Measurements from ENCODE around the gene TTC14.
A peak's percentile ranks its signal among the peaks of the same experiment; 100 is the strongest.
"Not testable (repeated sequence)": the region's sequence is repeated elsewhere in the genome, so short reads cannot be mapped to it uniquely, and the experiment has no call there.

Gene TTC14

DNA sequence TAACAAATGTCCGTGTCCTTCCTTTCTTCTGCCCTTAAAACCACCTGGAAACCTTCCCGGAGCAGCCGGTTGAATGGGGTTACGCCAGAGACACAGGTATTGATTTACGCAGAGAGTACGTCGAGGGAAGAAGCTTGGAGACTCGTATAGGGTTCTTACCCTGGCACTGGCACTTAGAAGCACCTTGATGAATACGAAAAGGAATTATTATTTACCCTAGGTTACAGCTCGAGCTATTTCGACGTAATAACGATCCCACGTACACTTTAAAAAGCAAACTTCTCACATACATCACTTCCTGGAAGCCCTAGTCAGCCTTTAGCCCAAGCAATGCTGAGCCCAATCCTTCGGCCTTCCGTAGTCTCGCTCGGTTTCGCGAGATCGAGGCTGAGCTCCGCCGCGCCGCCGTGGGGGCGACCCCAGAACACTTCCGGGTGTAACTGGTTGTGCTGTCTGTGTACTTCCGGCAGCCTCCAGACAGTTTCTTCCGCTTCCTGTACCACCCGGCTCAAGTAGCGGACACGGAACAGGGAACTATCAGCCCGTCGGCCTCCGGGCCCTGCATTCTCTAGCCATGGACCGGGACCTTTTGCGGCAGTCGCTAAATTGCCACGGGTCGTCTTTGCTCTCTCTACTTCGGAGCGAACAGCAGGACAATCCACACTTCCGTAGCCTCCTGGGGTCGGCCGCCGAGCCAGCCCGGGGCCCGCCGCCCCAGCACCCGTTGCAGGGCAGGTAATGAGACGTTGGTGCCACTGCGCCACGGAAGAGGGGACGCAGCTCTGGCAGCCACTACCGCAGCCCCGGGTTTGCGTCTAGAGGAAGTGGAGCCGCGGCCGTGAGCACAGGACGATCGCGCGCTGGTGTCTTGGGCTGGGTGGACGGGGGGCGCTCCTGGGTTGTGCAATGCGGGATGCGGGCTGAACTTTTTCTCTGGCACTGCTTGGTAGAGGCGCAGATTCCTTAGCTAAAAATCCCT, at the start of gene TTC14:
TTC14 (plus strand) TSS at position 476 of the 979 bp plus-strand sequence; CDS start at position 575, 99 bp downstream.
- peak; percentile 90 for DNase-seq

- DNase-seq = no peak
These were observed 38.6 kb upstream of the TTC14 start for GRCh38 chr3:180563406-180563805.

GRCh38 chr3:180564676-180565075, 37.3 kb upstream of the TTC14 start:
- no peak for DNase-seq

- DNase-seq = no peak
These were observed 31.7 kb upstream of the TTC14 start for GRCh38 chr3:180570238-180570637.

GRCh38 chr3:180571831-180572598, 29.9 kb upstream of the TTC14 start:
- DNase-seq = no peak

DNA sequence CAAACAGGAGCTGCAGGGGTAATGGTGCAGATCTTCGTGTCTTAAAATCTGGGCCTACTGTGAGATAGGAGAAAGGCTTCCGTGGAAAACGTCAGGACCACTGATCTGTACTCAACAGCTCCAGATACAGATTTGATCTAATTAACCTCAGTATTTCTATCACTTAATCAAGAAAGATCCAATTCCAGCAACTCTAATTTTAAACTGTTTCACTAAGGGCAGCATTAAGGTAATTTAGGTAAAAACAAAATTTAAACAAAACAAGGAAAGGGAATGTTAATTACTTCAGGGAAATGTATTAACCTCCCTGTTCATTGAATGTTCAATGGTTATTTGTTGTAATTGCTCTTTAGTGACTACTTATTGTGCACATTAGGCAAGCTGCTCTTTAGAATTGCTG, 26.4 kb upstream of the TTC14 start:
- DNase-seq = no peak

- DNase-seq = no peak
These were observed 21.0 kb upstream of the TTC14 start for GRCh38 chr3:180580934-180581333.

DNA sequence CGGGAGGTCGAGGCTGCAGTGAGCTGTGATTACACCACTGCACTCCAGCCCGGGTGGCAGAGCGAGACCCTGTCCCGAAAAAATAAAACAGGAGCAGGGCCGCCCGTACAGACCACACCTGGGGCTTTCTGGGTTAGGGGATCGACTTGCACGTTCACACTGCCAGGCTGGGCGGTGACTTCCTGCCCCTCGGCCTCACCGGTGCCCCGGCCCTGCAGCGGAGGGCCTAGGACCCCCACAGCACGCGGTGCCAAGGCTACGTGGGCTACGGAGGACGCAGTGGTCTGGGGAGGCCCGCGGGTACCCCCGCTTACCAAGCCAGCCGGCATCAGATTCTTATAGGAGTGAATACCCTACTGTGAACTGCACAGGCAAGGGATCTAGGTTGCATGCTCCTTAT, 11.6 kb upstream of the TTC14 start:
- DNase-seq = no peak

- not testable (repeated sequence) for DNase-seq
These were observed 8.3 kb upstream of the TTC14 start for GRCh38 chr3:180593631-180594030.

DNA sequence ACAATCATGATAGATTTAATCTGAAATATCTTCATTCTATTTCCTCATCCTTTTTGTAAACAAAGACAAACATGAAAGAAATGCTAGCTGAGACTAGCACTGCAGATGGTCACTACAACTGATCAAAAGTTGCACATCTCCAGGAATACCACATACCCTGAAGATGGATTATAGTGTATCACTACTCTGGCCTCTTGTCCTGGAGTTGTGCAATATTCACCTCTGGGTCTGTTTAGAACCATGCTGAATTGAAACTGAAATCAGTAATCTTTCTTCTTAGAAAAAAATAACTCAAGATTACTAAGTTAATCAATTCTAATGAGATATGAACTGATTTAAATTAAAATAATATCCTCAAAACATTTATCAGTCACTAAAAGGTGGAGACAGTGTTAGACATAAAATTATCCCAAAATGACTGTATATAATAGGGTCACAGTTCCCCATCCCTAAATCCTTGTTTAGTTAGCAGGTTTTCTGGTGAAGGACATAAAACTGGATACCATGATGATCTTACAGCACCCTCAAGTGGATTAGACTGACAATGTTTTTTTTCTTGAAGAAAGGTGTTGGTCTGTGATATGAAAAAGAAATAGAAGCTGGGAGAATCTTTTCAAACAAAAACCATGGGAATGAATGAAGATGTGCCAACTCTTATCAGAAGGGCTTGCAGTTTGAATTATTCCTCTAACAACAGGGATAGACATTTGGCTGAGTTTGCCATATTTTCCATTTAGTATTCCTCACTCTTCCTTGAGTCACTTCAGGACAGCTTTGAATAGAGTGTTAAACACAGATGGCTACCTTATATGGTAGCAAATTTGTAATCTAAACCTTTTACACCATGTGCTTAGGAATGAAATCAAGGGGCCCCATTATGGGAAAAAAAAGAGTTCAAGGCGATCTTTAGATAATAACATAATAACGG, 7.1 kb upstream of the TTC14 start:
- DNase-seq = no peak

- no peak for DNase-seq
These were observed 6.4 kb upstream of the TTC14 start for GRCh38 chr3:180595559-180595935.

DNA sequence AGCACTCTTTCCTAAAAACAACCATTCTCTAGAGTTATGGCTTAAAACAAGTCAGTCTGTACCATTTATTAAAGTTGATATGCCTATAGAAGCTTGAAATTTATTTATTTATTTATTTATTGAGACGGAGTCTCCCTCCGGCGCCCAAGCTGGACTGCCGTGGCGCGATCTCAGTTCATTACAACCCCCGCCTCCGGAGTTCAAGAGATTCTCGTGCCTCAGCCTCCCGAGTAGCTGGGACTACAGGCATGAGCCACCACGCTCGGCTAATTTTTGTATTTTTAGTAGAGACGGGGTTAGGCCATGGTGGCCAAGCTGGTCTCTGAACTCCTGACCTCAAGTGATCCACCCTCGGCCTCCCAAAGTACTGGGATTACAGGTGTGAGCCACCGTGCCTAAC, 1.5 kb upstream of the TTC14 start:
- no peak for DNase-seq

DNA sequence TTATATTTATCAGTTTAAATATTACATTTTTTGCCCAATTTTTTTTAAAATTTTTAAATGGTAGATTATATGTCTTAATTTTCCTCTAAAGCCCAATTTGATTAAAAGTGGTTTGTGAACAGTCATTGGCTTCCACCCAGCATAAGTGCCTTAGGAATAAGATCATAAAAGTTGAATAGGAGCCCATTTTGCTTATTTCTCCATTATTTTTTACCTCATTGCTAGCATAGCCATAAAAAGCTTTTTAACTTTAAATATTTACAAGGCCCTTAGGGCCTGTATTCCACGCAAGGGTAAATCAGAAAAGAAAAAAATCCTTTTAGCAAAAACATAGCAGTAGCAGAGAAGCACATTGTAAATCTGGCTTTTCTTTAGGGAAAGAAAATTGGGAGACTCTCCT, 9.0 kb downstream of the TTC14 start:
- DNase-seq = no peak

- no peak for DNase-seq
These were observed 10.4 kb downstream of the TTC14 start for GRCh38 chr3:180612364-180612763.

- no peak for DNase-seq
These were observed 14.0 kb downstream of the TTC14 start for GRCh38 chr3:180615954-180616353.

DNA sequence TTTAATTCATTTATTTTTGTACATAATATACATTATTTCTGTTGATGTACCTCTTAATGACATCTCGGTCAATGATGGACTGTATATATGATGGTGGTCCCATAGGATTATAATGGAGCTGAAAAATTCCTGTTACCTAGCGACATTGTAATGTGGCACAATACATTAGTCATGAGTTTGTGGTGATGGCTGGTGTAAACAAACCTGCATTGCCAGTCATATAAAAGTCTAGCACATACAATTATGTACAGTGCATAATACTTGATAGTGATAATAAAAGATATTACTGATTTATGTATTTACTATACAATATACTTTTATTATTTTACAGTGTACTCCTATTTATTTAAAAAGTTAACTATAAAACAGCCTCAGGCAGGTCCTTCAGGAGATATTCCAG, 15.1 kb downstream of the TTC14 start:
- no peak for DNase-seq

GRCh38 chr3:180618563-180618962, 16.6 kb downstream of the TTC14 start:
- DNase-seq = not testable (repeated sequence)

DNA sequence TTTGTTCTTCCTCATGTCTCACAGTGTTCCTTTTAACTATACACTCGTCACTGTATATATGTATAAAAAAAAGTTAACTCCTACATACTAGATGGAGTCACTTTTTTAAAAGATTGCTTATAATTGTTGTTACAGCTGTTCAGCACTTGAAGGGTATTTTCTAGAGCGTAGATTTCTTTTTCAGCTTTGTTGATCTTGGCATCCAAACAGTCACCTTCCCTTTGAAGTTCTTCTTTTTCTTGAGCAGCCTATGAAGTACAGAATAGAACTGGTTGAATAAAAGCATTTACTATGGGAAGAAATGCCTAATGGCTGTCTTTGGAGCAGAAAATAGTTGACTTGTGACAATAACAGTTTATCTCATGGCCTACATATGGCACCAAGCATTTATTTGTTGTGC, 17.8 kb downstream of the TTC14 start:
- DNase-seq = no peak

- no peak for DNase-seq
These were observed 22.8 kb downstream of the TTC14 start for GRCh38 chr3:180624714-180625113.

DNA sequence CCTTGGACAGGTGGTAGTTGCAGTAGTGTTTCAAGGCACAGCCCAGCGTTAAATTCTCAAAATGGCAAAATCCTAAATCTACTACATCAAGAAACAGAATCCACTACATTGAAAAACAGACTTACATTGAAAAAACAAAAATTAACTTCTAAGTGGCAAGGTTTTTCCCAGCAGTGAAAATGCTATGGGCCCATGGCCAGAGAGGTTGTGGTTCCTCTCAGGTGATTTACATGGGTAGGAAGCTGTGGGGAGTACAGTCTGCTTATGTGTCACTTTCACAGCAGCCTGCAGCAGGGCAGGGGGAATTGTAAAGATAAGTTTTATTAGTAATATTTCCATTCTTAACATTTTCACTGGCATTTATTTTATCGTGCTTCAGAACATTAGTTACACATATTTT, 24.9 kb downstream of the TTC14 start:
- no peak for DNase-seq

- DNase-seq = no peak
These were observed 28.4 kb downstream of the TTC14 start for GRCh38 chr3:180630371-180630770.

DNA sequence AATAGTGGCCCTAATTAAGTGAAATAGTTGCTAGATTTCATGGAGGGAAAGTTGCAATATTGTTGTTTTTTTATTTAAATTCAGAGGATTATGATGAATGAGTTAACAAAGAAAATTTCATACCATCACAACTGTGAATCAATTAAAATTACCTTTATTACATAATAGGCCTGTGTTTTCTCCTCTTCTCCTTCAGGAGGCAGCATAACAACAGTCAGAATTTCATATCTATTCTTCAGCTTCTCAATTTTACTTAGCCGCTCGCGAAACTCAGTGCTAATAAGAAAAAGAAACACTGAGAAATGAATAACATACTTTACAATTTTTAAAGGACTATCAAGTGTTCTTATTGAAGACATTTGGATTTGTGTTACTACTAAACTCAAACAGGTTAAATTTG, 29.4 kb downstream of the TTC14 start:
- no peak for DNase-seq

GRCh38 chr3:180633722-180634121, 31.8 kb downstream of the TTC14 start:
- DNase-seq = no peak

All from activated effector memory CD4-positive, alpha-beta T cell treated with Interleukin-2 at 50 U/mL for 16 hours (primary cell).